Stimulated activated CD8-positive, alpha-beta memory T cell treated with anti-CD3 and anti-CD28 coated beads, Interleukin-7, amount 100 ng/mL, for 24 hours (primary cell): Measurements from ENCODE around the gene CPD.

Experiments used
- DNase-seq: peaks from one replicate; pipeline ENCODE4 v3.0.0-alpha.2; 2020; ENCODE audit warnings: low read depth

CPD gene

GRCh38 chr17:30505868-30506417 is 127.2 kb downstream of the CPD start:
- no peak for DNase-seq

DNA sequence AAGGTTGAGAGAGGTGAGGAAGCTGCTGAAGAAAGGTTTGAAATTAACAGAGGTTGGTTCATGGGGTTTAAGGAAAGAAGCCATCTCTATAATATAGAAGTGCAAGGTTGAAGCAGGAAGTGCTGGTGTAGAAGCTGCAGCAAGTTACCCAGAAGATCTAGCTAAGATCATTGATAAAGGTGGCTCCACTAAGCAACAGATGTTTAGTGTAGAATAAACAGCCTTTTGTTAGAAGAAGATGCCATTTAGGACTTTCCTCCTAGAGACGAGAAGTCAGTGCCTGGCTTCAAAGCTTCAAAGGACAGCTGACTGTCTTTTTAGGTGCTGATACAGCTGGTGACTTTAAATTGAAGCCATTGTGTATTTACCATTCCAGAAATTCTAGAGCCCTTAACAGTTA is 127.8 kb downstream of the CPD start:
- DNase-seq, result no peak

DNA sequence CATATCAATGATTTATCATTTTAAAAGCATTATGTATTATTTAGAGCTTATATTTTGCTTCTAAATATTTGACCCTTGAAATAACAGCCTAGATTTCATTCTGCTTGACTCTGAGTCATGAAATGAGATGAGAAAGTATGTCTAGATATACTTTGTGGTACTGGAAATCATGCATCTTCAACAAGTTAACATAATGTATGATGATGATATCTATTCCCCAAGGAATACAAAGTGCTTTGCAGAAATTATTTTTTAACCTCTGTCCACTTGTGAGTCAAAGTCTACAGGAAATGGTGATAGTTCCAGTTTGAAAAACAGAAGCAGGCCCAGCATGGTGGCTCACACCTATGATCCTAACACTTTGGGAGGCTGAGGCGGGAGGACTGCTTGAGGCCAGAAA is 134.6 kb downstream of the CPD start:
- no peak for DNase-seq

- DNase-seq, result no peak
Observed at GRCh38 chr17:30514895-30515596, 136.3 kb downstream of the CPD start.

DNA sequence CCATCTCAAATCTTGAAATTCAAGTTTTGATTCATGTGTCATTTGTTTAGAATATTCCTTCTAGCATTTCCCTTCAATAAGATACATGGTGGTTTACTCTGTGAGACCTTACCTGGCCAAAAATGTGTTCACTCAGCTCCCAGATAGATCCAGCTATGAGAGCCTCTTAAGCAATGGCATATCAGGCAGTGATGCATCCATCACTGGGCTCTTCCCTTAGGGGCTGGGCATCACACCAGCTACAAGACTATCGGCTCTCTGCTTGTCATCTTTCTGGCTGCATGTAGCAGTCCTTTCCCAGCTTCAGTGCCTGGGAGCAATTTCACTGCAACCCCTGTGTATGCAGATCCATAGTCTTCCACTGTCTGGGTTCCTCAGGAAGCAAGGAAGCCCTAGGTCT is 139.1 kb downstream of the CPD start:
- no peak for DNase-seq

GRCh38 chr17:30519166-30519565 is 140.4 kb downstream of the CPD start:
- no peak for DNase-seq
